GM19099 (cell line): ENCODE measurements around the gene C1orf52.

Experiments used
- POLR2A ChIP-seq: IDR thresholded peaks from 3 replicates; pipeline ENCODE4 v1.6.1; 2011; ENCODE audit warnings: low read depth; ENCODE audit not compliant: insufficient read length; ENCODE audit errors: extremely low read depth

The C1orf52 gene

GRCh38 chr1:85264150-85264549, 4.7 kb upstream of the C1orf52 start:
- no peak for TF ChIP-seq POLR2A

GRCh38 chr1:85262985-85263384, 3.5 kb upstream of the C1orf52 start:
- no peak for TF ChIP-seq POLR2A

DNA sequence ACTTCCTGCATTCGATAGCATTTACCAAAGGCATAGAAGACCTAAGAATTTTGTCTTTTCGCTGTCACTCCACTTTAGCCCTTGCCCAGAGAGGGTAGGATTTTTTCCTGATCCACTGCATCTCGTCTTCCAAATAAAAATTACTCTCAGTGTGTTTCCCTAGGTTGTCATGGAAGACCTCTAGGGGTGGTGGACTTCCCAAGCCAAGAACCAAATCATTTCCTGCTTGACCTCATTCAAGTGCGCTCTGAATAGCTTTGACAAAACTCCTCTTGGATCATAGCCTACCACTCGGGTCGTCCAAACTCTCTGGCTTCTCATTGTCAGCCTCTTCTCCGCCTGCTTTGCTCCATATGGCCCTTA, 431 bp upstream of the C1orf52 start:
- no peak for TF ChIP-seq POLR2A

GRCh38 chr1:85258536-85259117, 835 bp downstream of the C1orf52 start:
- TF ChIP-seq POLR2A = no peak

GRCh38 chr1:85245891-85246290, 13.6 kb downstream of the C1orf52 start:
- TF ChIP-seq POLR2A = no peak

DNA sequence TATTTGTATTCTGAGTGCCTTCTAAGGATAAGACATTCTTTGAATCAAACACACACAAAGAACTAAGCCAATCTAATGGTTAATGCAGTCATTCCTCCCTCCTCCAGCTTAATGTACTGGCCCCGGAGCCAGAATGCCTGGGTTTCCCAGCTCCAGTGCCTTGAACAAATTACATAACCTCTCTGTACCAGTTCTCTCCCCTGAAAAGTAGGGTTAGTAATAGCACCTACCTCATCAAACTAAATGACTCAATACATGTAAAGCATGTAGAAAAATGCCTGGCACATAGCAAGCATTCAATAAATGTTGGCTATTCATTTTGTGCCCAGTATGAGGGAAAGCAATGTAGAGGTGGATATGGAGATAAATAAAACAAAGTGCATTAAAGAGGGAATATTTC, 14.0 kb downstream of the C1orf52 start:
- no peak for TF ChIP-seq POLR2A

- TF ChIP-seq POLR2A = no peak
These were observed 15.0 kb downstream of the C1orf52 start for GRCh38 chr1:85244271-85245061.

GRCh38 chr1:85243372-85243771, 16.1 kb downstream of the C1orf52 start:
- TF ChIP-seq POLR2A = no peak

- TF ChIP-seq POLR2A = no peak
These were observed 18.8 kb downstream of the C1orf52 start for GRCh38 chr1:85240643-85241042.

GRCh38 chr1:85240174-85240601, 19.3 kb downstream of the C1orf52 start:
- TF ChIP-seq POLR2A = no peak

GRCh38 chr1:85237613-85238012, 21.8 kb downstream of the C1orf52 start:
- no peak for TF ChIP-seq POLR2A

DNA sequence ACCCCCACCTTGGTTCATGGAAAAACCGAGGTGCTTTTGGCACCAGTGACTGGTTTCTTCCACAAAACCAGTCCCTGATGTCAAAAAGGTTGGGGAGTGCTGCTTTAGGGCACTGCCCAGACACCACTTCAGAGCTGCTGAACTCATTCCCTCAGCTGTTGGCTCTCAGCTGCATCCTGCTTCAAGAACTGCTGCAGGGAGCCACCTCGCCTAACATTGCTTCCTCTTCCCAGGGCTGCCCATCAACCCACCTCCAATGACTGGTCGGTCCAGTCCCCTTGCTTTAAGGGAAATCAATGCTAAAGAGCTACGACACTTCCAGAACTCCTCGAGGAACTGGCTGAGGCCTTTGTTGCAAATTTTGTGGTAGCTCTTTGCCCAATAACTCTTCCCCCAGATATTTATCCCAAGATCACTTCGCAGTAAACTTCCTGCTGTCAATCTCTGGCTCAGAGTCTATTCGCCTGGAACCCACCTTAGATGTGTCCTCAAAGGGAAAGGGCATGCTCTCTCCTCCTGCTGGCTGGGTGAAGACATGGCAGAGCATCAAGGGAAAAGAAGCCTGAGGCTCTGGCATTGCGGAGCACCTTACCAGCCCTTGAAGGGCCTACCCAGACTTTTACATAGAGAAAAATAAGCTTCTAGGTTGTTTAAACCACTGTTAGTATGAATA, 29.0 kb downstream of the C1orf52 start:
- TF ChIP-seq POLR2A = no peak

GRCh38 chr1:85229574-85230097, 29.8 kb downstream of the C1orf52 start:
- TF ChIP-seq POLR2A = no peak

GRCh38 chr1:85228972-85229371, 30.5 kb downstream of the C1orf52 start:
- TF ChIP-seq POLR2A = no peak

GRCh38 chr1:85225624-85226380, 33.7 kb downstream of the C1orf52 start:
- TF ChIP-seq POLR2A = no peak
